Epithelial cell of esophagus (primary cell): ENCODE results near the gene PLAAT5.

Source experiments
- DNase-seq: peaks from one replicate; pipeline ENCODE4 v3.0.0; 2010; ENCODE audit warnings: low read depth
- H3K4me3 ChIP-seq: 2 replicates; pipeline ENCODE4 v1.5.1; 2011; ENCODE audit warnings: mild to moderate bottlenecking, low read length, control low read depth
- TF ChIP-seq, protein P1 (sequence below): IDR thresholded peaks from 2 replicates; pipeline ENCODE4 v1.5.1; 2011; ENCODE audit warnings: low read depth, mild to moderate bottlenecking, low read length, control low read depth, inconsistent platforms; ENCODE audit not compliant: insufficient read depth; ENCODE audit errors: missing control alignments

PLAAT5 gene

GRCh38 chr11:63521896-63522295 lies 30.9 kb upstream of the PLAAT5 start:
- TF ChIP-seq, protein P1, sequence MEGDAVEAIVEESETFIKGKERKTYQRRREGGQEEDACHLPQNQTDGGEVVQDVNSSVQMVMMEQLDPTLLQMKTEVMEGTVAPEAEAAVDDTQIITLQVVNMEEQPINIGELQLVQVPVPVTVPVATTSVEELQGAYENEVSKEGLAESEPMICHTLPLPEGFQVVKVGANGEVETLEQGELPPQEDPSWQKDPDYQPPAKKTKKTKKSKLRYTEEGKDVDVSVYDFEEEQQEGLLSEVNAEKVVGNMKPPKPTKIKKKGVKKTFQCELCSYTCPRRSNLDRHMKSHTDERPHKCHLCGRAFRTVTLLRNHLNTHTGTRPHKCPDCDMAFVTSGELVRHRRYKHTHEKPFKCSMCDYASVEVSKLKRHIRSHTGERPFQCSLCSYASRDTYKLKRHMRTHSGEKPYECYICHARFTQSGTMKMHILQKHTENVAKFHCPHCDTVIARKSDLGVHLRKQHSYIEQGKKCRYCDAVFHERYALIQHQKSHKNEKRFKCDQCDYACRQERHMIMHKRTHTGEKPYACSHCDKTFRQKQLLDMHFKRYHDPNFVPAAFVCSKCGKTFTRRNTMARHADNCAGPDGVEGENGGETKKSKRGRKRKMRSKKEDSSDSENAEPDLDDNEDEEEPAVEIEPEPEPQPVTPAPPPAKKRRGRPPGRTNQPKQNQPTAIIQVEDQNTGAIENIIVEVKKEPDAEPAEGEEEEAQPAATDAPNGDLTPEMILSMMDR: no peak
- H3K4me3 ChIP-seq: no peak overlapping the region
- no peak for DNase-seq

- H3K4me3 ChIP-seq: no peak overlapping the region
- peak; percentile 18 for DNase-seq
- TF ChIP-seq, protein P1: no peak
Observed at GRCh38 chr11:63520606-63521170, 29.7 kb upstream of the PLAAT5 start.

GRCh38 chr11:63518548-63518947 lies 27.6 kb upstream of the PLAAT5 start:
- DNase-seq: no peak
- H3K4me3 ChIP-seq: no peak overlapping the region
- TF ChIP-seq, protein P1: no peak

DNA sequence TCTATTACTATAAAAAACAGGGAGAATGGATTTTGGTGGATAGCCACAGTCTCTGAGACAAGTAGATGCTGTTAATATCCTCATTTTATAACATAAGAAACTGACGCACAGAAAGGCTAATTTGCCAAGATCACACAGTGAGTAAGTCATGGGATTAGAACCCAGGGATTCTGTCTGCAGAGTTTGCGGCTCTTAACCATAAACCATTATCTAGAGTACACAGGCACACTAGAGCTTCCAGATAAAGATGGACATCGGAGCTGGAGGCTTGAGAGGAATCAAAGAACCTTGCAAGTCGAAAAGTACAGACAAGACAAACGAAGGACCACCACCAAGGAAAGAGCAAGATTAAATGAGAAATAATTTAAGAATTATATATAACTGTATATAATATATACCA lies 26.2 kb upstream of the PLAAT5 start:
- no peak overlapping the region for H3K4me3 ChIP-seq
- TF ChIP-seq, protein P1: no peak
- DNase-seq: no peak

DNA sequence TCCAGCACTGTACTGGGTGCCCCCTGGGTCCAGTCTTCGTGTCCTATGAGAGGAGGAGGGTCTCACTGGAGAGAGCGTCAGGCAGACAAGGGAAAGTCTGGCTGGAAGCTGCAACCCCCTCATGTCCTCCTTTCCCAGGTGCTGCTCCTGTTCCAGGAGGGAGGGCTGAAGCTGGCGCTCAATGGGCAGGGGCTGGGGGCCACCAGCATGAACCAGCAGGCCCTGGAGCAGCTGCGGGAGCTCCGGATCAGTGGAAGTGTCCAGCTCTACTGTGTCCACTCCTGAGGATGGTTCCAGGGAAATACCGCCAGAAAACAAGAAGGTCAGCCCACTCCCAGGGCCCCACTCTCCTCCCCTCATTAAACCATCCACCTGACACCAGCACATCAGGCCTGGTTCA lies 25.1 kb upstream of the PLAAT5 start:
- DNase-seq: no peak
- no peak overlapping the region for H3K4me3 ChIP-seq
- TF ChIP-seq, protein P1: no peak

DNA sequence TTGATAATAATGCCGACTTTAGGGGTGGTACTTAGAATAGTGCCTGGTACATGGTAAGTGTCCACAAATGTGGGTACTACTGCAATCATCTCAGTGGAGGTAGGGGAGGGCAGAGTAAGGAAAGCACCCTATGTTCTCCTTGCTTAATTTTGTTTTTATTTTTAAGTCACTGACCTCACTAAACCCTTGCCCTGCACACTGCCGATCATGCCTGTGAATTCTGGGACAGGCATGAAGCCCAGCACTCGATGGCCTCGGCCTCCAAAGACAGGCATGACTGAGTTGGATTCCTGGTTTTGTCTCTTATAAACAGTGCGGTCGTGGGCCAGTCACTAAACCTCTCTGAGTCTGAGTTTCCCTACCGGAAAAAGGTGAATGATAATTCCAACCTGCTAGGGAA lies 21.8 kb upstream of the PLAAT5 start:
- TF ChIP-seq, protein P1: no peak
- H3K4me3 ChIP-seq: no peak overlapping the region
- DNase-seq: no peak

- no peak for DNase-seq
- TF ChIP-seq, protein P1: no peak
- no peak overlapping the region for H3K4me3 ChIP-seq
Observed at GRCh38 chr11:63511048-63511748, 20.2 kb upstream of the PLAAT5 start.
